GM12891 (cell line): ENCODE data around the gene CHST8.

Experiments
- POLR2A ChIP-seq: IDR thresholded peaks from 2 replicates; pipeline ENCODE4 v1.6.1; 2011; ENCODE audit warnings: low read depth, low read length, control low read depth
- POLR2AphosphoS5 ChIP-seq: IDR thresholded peaks from 2 replicates; pipeline ENCODE4 v1.6.1; 2011; ENCODE audit warnings: low read depth, low read length, control low read depth
- POU2F2 ChIP-seq: IDR thresholded peaks from 2 replicates; pipeline ENCODE4 v1.6.1; 2011; ENCODE audit warnings: low read depth, mild to moderate bottlenecking, control low read depth, low read length, moderate library complexity
- SPI1 ChIP-seq: IDR thresholded peaks from 2 replicates; pipeline ENCODE4 v1.6.1; 2011; ENCODE audit warnings: low read depth, low read length, control low read depth

GRCh38 chr19:33813391-33814101 is 191.8 kb downstream of the CHST8 start:
- TF ChIP-seq POLR2A (no peak), POLR2AphosphoS5 (no peak), SPI1 (no peak), POU2F2 (no peak)
